H9 (cell line): ENCODE measurements around the gene FAM53C. TPM values are rescaled to one million over a fixed set of nuclear protein-coding genes. Genes with fewer than 3 reads are reported as not detected.

ENCODE experiments used
- DNase-seq: peaks from one replicate; pipeline ENCODE4 v3.0.0-alpha.2; 2017
- H2AFZ ChIP-seq: one replicate; pipeline ENCODE4 v1.6.1; 2013; ENCODE audit warnings: mild to moderate bottlenecking, low read length, control low read depth, moderate library complexity
- H2AK5ac ChIP-seq: 2 replicates; pipeline ENCODE4 v1.6.1; 2013; ENCODE audit warnings: low read length, control low read depth, mixed read lengths; ENCODE audit not compliant: insufficient read length
- H2BK120ac ChIP-seq: one replicate; pipeline ENCODE4 v1.6.1; 2013; ENCODE audit warnings: low read depth, mild to moderate bottlenecking, low read length, control low read depth, inconsistent platforms; ENCODE audit not compliant: poor library complexity, severe bottlenecking
- H2BK12ac ChIP-seq: 2 replicates; pipeline ENCODE4 v1.6.1; 2013; ENCODE audit warnings: low read length, control low read depth, mixed read lengths, low read depth; ENCODE audit not compliant: insufficient read length
- H2BK15ac ChIP-seq: 2 replicates; pipeline ENCODE4 v1.6.1; 2013; ENCODE audit warnings: low read depth, low read length, control low read depth
- H2BK20ac ChIP-seq: one replicate; pipeline ENCODE4 v1.6.1; 2013; ENCODE audit warnings: low read depth, mild to moderate bottlenecking, low read length, control low read depth, inconsistent platforms; ENCODE audit not compliant: poor library complexity, severe bottlenecking
- H2BK5ac ChIP-seq: 2 replicates; pipeline ENCODE4 v1.6.1; 2013; ENCODE audit warnings: low read length, control low read depth, mixed read lengths; ENCODE audit not compliant: insufficient read length
- H3K14ac ChIP-seq: 2 replicates; pipeline ENCODE4 v1.6.1; 2013; ENCODE audit warnings: low read length, control low read depth; ENCODE audit not compliant: insufficient read depth
- H3K18ac ChIP-seq: 2 replicates; pipeline ENCODE4 v1.6.1; 2013; ENCODE audit warnings: low read depth, mild to moderate bottlenecking, mixed read lengths, low read length, control low read depth; ENCODE audit not compliant: insufficient read length
- H3K23ac ChIP-seq: 2 replicates; pipeline ENCODE4 v1.6.1; 2013; ENCODE audit warnings: low read length, control low read depth, mixed read lengths, low read depth; ENCODE audit not compliant: insufficient read length
- H3K23me2 ChIP-seq: 2 replicates; pipeline ENCODE4 v1.6.1; 2013; ENCODE audit warnings: low read depth, mild to moderate bottlenecking, mixed read lengths, low read length, control low read depth; ENCODE audit not compliant: insufficient read length, poor library complexity, severe bottlenecking
- H3K27ac ChIP-seq: 2 replicates; pipeline ENCODE4 v1.5.1; 2013; ENCODE audit warnings: low read length, control low read depth, mixed read lengths, low read depth; ENCODE audit not compliant: insufficient read length
- H3K27me3 ChIP-seq: 2 replicates; pipeline ENCODE4 v1.6.1; 2013; ENCODE audit warnings: low read length, control low read depth, inconsistent platforms; ENCODE audit not compliant: insufficient read depth
- H3K4ac ChIP-seq: 2 replicates; pipeline ENCODE4 v1.6.1; 2013; ENCODE audit warnings: low read depth, mild to moderate bottlenecking, control low read depth, inconsistent platforms, low read length, moderate library complexity
- H3K4me1 ChIP-seq: 2 replicates; pipeline ENCODE4 v1.6.1; 2013; ENCODE audit warnings: low read length, control low read depth, inconsistent platforms; ENCODE audit not compliant: insufficient read depth
- H3K4me2 ChIP-seq: 2 replicates; pipeline ENCODE4 v1.6.1; 2013; ENCODE audit warnings: low read length, control low read depth, mixed read lengths; ENCODE audit not compliant: insufficient read length, insufficient read depth
- H3K56ac ChIP-seq: 2 replicates; pipeline ENCODE4 v1.6.1; 2013; ENCODE audit warnings: low read depth, mild to moderate bottlenecking, mixed read lengths, low read length, control low read depth; ENCODE audit not compliant: insufficient read length
- H3K79me1 ChIP-seq: 2 replicates; pipeline ENCODE4 v1.6.1; 2013; ENCODE audit warnings: low read depth, mild to moderate bottlenecking, moderate library complexity, low read length, control low read depth, inconsistent platforms; ENCODE audit not compliant: insufficient read depth, poor library complexity, severe bottlenecking
- H3K79me2 ChIP-seq: 2 replicates; pipeline ENCODE4 v1.6.1; 2013; ENCODE audit warnings: low read length, control low read depth, inconsistent platforms; ENCODE audit not compliant: insufficient read depth
- H3K9ac ChIP-seq: 2 replicates; pipeline ENCODE4 v1.6.1; 2013; ENCODE audit warnings: low read length, control low read depth, mixed read lengths; ENCODE audit not compliant: insufficient read length; ENCODE audit errors: extremely low read depth
- H3K9me3 ChIP-seq: one replicate; pipeline ENCODE4 v1.6.1; 2013; ENCODE audit warnings: low read depth, low read length, inconsistent platforms; ENCODE audit not compliant: control insufficient read depth
- H3T11ph ChIP-seq: one replicate; pipeline ENCODE4 v1.6.1; 2013; ENCODE audit warnings: mild to moderate bottlenecking, low read length, control low read depth, inconsistent platforms
- H4K20me1 ChIP-seq: one replicate; pipeline ENCODE4 v1.6.1; 2013; ENCODE audit not compliant: control insufficient read depth, insufficient read length, insufficient read depth
- H4K5ac ChIP-seq: 2 replicates; pipeline ENCODE4 v1.6.1; 2013; ENCODE audit warnings: low read depth, mild to moderate bottlenecking, mixed read lengths, low read length, control low read depth; ENCODE audit not compliant: insufficient read length
- H4K8ac ChIP-seq: replicated peaks from 2 replicates; pipeline ENCODE4 v1.6.1; 2013; ENCODE audit warnings: low read length, control low read depth, mixed read lengths, low read depth; ENCODE audit not compliant: insufficient read length
- H4K91ac ChIP-seq: 2 replicates; pipeline ENCODE4 v1.6.1; 2013; ENCODE audit warnings: low read depth, mild to moderate bottlenecking, moderate library complexity, mixed read lengths, low read length, control low read depth; ENCODE audit not compliant: insufficient read length
- H3K27ac Mint-ChIP-seq, 3 experiments: 2 replicates in 2 of 3; 3 replicates in 1 of 3; pipeline ENCODE4 v1.8.0; 2020 to 2021; ENCODE audit warnings: mixed read lengths in 3 of 3, mild to moderate bottlenecking in 1 of 3, moderate library complexity in 1 of 3
- H3K27me3 Mint-ChIP-seq: 2 replicates; pipeline ENCODE4 v1.8.0; 2021; ENCODE audit warnings: low read depth, mild to moderate bottlenecking, moderate library complexity, mixed read lengths
- H3K36me3 Mint-ChIP-seq, 3 experiments: 2 replicates in 2 of 3; 3 replicates in 1 of 3; pipeline ENCODE4 v1.8.0; 2020 to 2021; ENCODE audit warnings: low read depth in 3 of 3, mixed read lengths in 3 of 3; ENCODE audit not compliant: insufficient read depth in 1 of 3
- H3K4me1 Mint-ChIP-seq, 2 experiments: 2 replicates each; pipeline ENCODE4 v1.8.0; 2020; ENCODE audit warnings: mixed read lengths in 2 of 2
- H3K4me3 Mint-ChIP-seq, 2 experiments: 2 replicates in 1 of 2; 3 replicates in 1 of 2; pipeline ENCODE4 v1.8.0; 2020 to 2021; ENCODE audit warnings: mild to moderate bottlenecking in 2 of 2, mixed read lengths in 2 of 2, moderate library complexity in 1 of 2
- H3K9me3 Mint-ChIP-seq, 2 experiments: 2 replicates in 1 of 2; 3 replicates in 1 of 2; pipeline ENCODE4 v1.8.0; 2020; ENCODE audit warnings: mild to moderate bottlenecking in 2 of 2, mixed read lengths in 2 of 2, moderate library complexity in 1 of 2
- CTCF ChIP-seq: fragments of 200-600 bp; sonication (generic); conservative IDR thresholded peaks from 3 replicates; pipeline ENCODE4 v1.8.0; 2021; ENCODE audit warnings: antibody characterized with exemption, mild to moderate bottlenecking
- WGBS: extraction: QIAGEN DNeasy Blood & Tissue Kit; methylation state at CpG from one replicate; pipeline ENCODE4 v1.1.7; 2013; ENCODE audit warnings: missing lambda C conversion rate, low lambda C conversion rate, mixed read lengths; ENCODE audit not compliant: insufficient read length; ENCODE audit errors: extremely low coverage; 5-methylcytosine and 5-hydroxymethylcytosine counted together
- total RNA-seq: library from RNA; stranded (reverse); gene quantifications from 2 replicates; pipeline ENCODE4 v1.2.1, GENCODE V29; 2021

Gene FAM53C
- total RNA-seq, 1 experiment from 2014 or later = 59.6 TPM

- no peak overlapping the region for H2AFZ ChIP-seq
- peaks cover 7% of the 10 kb centered on the region; the same call in 1 of the 2 replicates for H3K79me2 ChIP-seq
- no peak overlapping the region for H4K8ac ChIP-seq
- no peak for TF ChIP-seq CTCF
- no peaks in the 10 kb centered on the region for H3K27me3 Mint-ChIP-seq
- H3K9me3 ChIP-seq = no peaks in the 10 kb centered on the region
- no peaks in the 10 kb centered on the region for H3K9me3 Mint-ChIP-seq
- H3T11ph ChIP-seq = no peak overlapping the region
- H3K4me2 ChIP-seq = no peak overlapping the region
- H2AK5ac ChIP-seq = no peak overlapping the region
- no peak overlapping the region for H2BK15ac ChIP-seq
- no peak overlapping the region for H2BK120ac ChIP-seq
- H3K36me3 Mint-ChIP-seq = peaks cover 8 to 15% (median 13%) of the 10 kb centered on the region in 3 experiments; a peak in 5 of 7 replicates
- H3K4ac ChIP-seq = no peak overlapping the region
- H3K4me1 ChIP-seq = no peaks in the 10 kb centered on the region
- H2BK20ac ChIP-seq = no peak overlapping the region
- no peaks in the 10 kb centered on the region for H4K20me1 ChIP-seq
- peak overlapping the region in 1 of 3 experiments; percentile 9; a peak in 2 of 7 replicates for H3K27ac Mint-ChIP-seq
- no peaks in the 10 kb centered on the region for H3K27me3 ChIP-seq
- no peak overlapping the region for H2BK5ac ChIP-seq
- peaks cover 0 to 1% of the 10 kb centered on the region in 2 experiments; a peak in 2 of 4 replicates for H3K4me1 Mint-ChIP-seq
- H4K5ac ChIP-seq = no peak overlapping the region
- no peak overlapping the region for H3K4me3 Mint-ChIP-seq
- H3K27ac ChIP-seq = no peak overlapping the region
- H3K18ac ChIP-seq = no peak overlapping the region
- H3K14ac ChIP-seq = no peak overlapping the region
- no peak overlapping the region for H3K9ac ChIP-seq
- H3K23ac ChIP-seq = no peak overlapping the region
- no peak overlapping the region for H2BK12ac ChIP-seq
- no peak for DNase-seq
- H3K23me2 ChIP-seq = no peaks in the 10 kb centered on the region
- no peak overlapping the region for H4K91ac ChIP-seq
- no CpG with 5 or more reads among the region's 5 CpGs for WGBS
- H3K56ac ChIP-seq = no peak overlapping the region
- H3K79me1 ChIP-seq = peaks cover 8% of the 10 kb centered on the region
Observed at GRCh38 chr5:138369261-138369660, 31.2 kb downstream of the FAM53C start.
